ENCODE results near the gene LSAMP.

DNA sequence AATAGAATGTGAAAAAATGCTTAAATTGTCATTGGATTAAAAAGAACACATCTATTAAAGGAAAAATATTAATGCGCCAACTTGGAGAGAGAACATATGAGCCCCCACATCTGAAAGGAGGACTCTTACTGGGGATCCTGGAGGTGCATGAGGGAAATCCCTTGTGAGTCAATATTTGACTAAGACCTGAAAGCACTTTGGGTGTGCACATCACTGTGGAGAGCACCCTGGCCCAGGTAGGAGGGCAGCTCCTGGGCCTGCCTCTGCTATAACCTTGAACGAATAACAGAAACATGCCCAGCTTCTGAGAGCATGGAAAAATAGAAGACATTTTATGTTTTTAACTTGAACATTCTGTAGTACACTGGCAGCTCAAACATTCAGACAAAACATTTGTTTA lies 622.2 kb downstream of the LSAMP start:
- no peak for TF ChIP-seq EZH2 (IDR thresholded peaks at IDR 0.05; ENCODE audit: low read depth, unreplicated experiment)
- TF ChIP-seq NANOG (IDR thresholded peaks at IDR 0.05; ENCODE audit: borderline replicate concordance), result no peak
- TF ChIP-seq, protein P1, sequence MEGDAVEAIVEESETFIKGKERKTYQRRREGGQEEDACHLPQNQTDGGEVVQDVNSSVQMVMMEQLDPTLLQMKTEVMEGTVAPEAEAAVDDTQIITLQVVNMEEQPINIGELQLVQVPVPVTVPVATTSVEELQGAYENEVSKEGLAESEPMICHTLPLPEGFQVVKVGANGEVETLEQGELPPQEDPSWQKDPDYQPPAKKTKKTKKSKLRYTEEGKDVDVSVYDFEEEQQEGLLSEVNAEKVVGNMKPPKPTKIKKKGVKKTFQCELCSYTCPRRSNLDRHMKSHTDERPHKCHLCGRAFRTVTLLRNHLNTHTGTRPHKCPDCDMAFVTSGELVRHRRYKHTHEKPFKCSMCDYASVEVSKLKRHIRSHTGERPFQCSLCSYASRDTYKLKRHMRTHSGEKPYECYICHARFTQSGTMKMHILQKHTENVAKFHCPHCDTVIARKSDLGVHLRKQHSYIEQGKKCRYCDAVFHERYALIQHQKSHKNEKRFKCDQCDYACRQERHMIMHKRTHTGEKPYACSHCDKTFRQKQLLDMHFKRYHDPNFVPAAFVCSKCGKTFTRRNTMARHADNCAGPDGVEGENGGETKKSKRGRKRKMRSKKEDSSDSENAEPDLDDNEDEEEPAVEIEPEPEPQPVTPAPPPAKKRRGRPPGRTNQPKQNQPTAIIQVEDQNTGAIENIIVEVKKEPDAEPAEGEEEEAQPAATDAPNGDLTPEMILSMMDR (conservative IDR thresholded peaks at IDR 0.05; ENCODE audit: low read depth in 2 of 2), result no peak
- TF ChIP-seq, protein P2, sequence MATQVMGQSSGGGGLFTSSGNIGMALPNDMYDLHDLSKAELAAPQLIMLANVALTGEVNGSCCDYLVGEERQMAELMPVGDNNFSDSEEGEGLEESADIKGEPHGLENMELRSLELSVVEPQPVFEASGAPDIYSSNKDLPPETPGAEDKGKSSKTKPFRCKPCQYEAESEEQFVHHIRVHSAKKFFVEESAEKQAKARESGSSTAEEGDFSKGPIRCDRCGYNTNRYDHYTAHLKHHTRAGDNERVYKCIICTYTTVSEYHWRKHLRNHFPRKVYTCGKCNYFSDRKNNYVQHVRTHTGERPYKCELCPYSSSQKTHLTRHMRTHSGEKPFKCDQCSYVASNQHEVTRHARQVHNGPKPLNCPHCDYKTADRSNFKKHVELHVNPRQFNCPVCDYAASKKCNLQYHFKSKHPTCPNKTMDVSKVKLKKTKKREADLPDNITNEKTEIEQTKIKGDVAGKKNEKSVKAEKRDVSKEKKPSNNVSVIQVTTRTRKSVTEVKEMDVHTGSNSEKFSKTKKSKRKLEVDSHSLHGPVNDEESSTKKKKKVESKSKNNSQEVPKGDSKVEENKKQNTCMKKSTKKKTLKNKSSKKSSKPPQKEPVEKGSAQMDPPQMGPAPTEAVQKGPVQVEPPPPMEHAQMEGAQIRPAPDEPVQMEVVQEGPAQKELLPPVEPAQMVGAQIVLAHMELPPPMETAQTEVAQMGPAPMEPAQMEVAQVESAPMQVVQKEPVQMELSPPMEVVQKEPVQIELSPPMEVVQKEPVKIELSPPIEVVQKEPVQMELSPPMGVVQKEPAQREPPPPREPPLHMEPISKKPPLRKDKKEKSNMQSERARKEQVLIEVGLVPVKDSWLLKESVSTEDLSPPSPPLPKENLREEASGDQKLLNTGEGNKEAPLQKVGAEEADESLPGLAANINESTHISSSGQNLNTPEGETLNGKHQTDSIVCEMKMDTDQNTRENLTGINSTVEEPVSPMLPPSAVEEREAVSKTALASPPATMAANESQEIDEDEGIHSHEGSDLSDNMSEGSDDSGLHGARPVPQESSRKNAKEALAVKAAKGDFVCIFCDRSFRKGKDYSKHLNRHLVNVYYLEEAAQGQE (IDR thresholded peaks at IDR 0.05; ENCODE audit: unreplicated experiment), result no peak
- no peak for TF ChIP-seq EZH2phosphoT487 (IDR thresholded peaks at IDR 0.05; ENCODE audit: unreplicated experiment)
- TF ChIP-seq POLR2AphosphoS5 (IDR thresholded peaks at IDR 0.05; ENCODE audit: low read depth), result no peak
- TF ChIP-seq, protein P3, sequence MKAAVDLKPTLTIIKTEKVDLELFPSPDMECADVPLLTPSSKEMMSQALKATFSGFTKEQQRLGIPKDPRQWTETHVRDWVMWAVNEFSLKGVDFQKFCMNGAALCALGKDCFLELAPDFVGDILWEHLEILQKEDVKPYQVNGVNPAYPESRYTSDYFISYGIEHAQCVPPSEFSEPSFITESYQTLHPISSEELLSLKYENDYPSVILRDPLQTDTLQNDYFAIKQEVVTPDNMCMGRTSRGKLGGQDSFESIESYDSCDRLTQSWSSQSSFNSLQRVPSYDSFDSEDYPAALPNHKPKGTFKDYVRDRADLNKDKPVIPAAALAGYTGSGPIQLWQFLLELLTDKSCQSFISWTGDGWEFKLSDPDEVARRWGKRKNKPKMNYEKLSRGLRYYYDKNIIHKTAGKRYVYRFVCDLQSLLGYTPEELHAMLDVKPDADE (IDR thresholded peaks at IDR 0.05), result no peak
